Caco-2 (cell line): Measurements from ENCODE around the gene AARS2. TPM values are rescaled to one million over a fixed set of nuclear protein-coding genes. Genes with fewer than 3 reads are reported as not detected.

Experiments
- BruUV-seq: library from RNA; stranded (reverse); fragments of 400-500 nt; replicated peaks from 2 replicates; lab custom pipeline; 2021; lab: Mats Ljungman, UMichigan
- CTCF ChIA-PET: fragments of 300-600 bp; sonication (Branson Sonifier 250); formaldehyde crosslinking; loops from one replicate; lab custom pipeline; 2022; ENCODE audit warnings: antibody characterized with exemption; lab: Charles Lee
- POLR2A ChIA-PET: fragments of 300-600 bp; sonication (Branson Sonifier 250); formaldehyde crosslinking; loops from one replicate; lab custom pipeline; 2022; ENCODE audit warnings: antibody characterized with exemption; lab: Charles Lee
- DNase-seq, 2 experiments: peaks; one replicate each; pipeline versions ENCODE4 v3.0.0 to v3.0.0-alpha.2; 2020 to 2022
- H3K27me3 ChIP-seq: replicated peaks from 2 replicates; pipeline ENCODE4 v1.6.0; 2011; ENCODE audit warnings: low read length; ENCODE audit not compliant: control insufficient read depth, insufficient read depth
- H3K36me3 ChIP-seq: 2 replicates; pipeline ENCODE4 v1.5.1; 2011; ENCODE audit warnings: low read length; ENCODE audit not compliant: control insufficient read depth, insufficient read depth
- H3K4me1 ChIP-seq: fragments of 250-450 bp; sonication (Bioruptor Pico); 2 replicates; pipeline ENCODE4 v1.5.1; 2020; ENCODE audit warnings: mild to moderate bottlenecking
- H3K4me3 ChIP-seq: 2 replicates; pipeline ENCODE4 v1.5.1; 2011; ENCODE audit warnings: low read depth, mild to moderate bottlenecking, control low read depth, low read length
- H3K9me3 ChIP-seq: fragments of 250-450 bp; sonication (Bioruptor Pico); 2 replicates; pipeline ENCODE4 v1.5.1; 2020; ENCODE audit warnings: mild to moderate bottlenecking, moderate library complexity
- H3K27ac Mint-ChIP-seq: one replicate; pipeline ENCODE4 v1.8.0; 2022; ENCODE audit warnings: mixed read lengths; ENCODE audit not compliant: unreplicated experiment
- H3K27me3 Mint-ChIP-seq: one replicate; pipeline ENCODE4 v1.8.0; 2022; ENCODE audit warnings: mixed read lengths; ENCODE audit not compliant: insufficient read depth, unreplicated experiment
- H3K36me3 Mint-ChIP-seq: one replicate; pipeline ENCODE4 v1.8.0; 2022; ENCODE audit warnings: mild to moderate bottlenecking, mixed read lengths; ENCODE audit not compliant: insufficient read depth, unreplicated experiment
- H3K4me1 Mint-ChIP-seq: one replicate; pipeline ENCODE4 v1.8.0; 2022; ENCODE audit warnings: low read depth, mixed read lengths; ENCODE audit not compliant: unreplicated experiment
- H3K4me3 Mint-ChIP-seq: one replicate; pipeline ENCODE4 v1.8.0; 2022; ENCODE audit warnings: mild to moderate bottlenecking, moderate library complexity, mixed read lengths; ENCODE audit not compliant: unreplicated experiment
- H3K9me3 Mint-ChIP-seq: one replicate; pipeline ENCODE4 v1.8.0; 2022; ENCODE audit warnings: mixed read lengths; ENCODE audit not compliant: unreplicated experiment
- CTCF ChIP-seq, 2 experiments: fragments of 200-600 bp in 1 of 2; IDR thresholded peaks; 1 replicate in 1 of 2; 2 replicates in 1 of 2; pipeline versions ENCODE4 v1.5.1 to v1.8.0; 2011 to 2022; ENCODE audit warnings: antibody characterized with exemption in 1 of 2, control low read depth in 1 of 2, inconsistent platforms in 1 of 2, low read depth in 1 of 2, low read length in 1 of 2, mild to moderate bottlenecking in 1 of 2, moderate library complexity in 1 of 2; ENCODE audit not compliant: insufficient read depth in 1 of 2, severe bottlenecking in 1 of 2, unreplicated experiment in 1 of 2
- intact Hi-C: fragments of 100-400 bp; cut with micrococcal nuclease; formaldehyde crosslinking; loops from one replicate; pipeline ENCODE4 v1.10.0; 2022; ENCODE audit not compliant: unreplicated experiment
- total RNA-seq: library from RNA; stranded (reverse); gene quantifications from 2 replicates; pipeline ENCODE4 v1.2.3, GENCODE V29; 2022

AARS2 gene
- total RNA-seq, 1 experiment from 2014 or later: 20.5 TPM

- no peak for TF ChIP-seq CTCF (IDR thresholded peaks at IDR 0.05; ENCODE audit: insufficient read depth in 1 of 2, low read depth in 1 of 2, low read length in 1 of 2, severe bottlenecking in 1 of 2, unreplicated experiment in 1 of 2)
- Mint-ChIP-seq H3K27ac (no peak overlapping the region), H3K4me3 (no peak overlapping the region), H3K4me1 (no peaks in the 10 kb centered on the region), H3K36me3 (no peaks in the 10 kb centered on the region), H3K27me3 (peaks cover 10% of the 10 kb centered on the region), H3K9me3 (no peaks in the 10 kb centered on the region)
- H3K9me3 ChIP-seq: no peaks in the 10 kb centered on the region
- no peaks in the 10 kb centered on the region for H3K36me3 ChIP-seq
- intact Hi-C loops: no loop called here
- H3K27me3 ChIP-seq: no peaks in the 10 kb centered on the region
- ChIA-PET POLR2A (no interaction called here), CTCF (interaction anchor here (1.5 to 1.8 kb wide), 2 partner anchors 65 to 67 kb away, joined by 3 to 10 read pairs; partner anchors contain the start of gene TMEM151B)
- H3K4me1 ChIP-seq: no peaks in the 10 kb centered on the region
- DNase-seq: no peak
- no TSS peak for BruUV-seq
- no peak overlapping the region for H3K4me3 ChIP-seq
These were observed 22.5 kb upstream of the AARS2 start for GRCh38 chr6:44335631-44336030.

- intact Hi-C loops: no loop called here
- CTCF ChIA-PET: no interaction called here
These were observed 20.8 kb upstream of the AARS2 start for GRCh38 chr6:44333942-44334341.

GRCh38 chr6:44333273-44333919 lies 20.2 kb upstream of the AARS2 start:
- intact Hi-C loops: no loop called here
- no TSS peak for BruUV-seq
- TF ChIP-seq CTCF (IDR thresholded peaks at IDR 0.05; ENCODE audit: insufficient read depth in 1 of 2, low read depth in 1 of 2, low read length in 1 of 2, severe bottlenecking in 1 of 2, unreplicated experiment in 1 of 2): no peak
- no peaks in the 10 kb centered on the region for H3K4me1 Mint-ChIP-seq
- Histone ChIP-seq H3K36me3 (no peaks in the 10 kb centered on the region), H3K27me3 (no peaks in the 10 kb centered on the region), H3K4me3 (no peak overlapping the region), H3K4me1 (no peaks in the 10 kb centered on the region), H3K9me3 (no peaks in the 10 kb centered on the region)
- no peaks in the 10 kb centered on the region for H3K9me3 Mint-ChIP-seq
- ChIA-PET POLR2A (no interaction called here), CTCF (no interaction called here)
- no peak overlapping the region for H3K27ac Mint-ChIP-seq
- H3K27me3 Mint-ChIP-seq: peaks cover 10% of the 10 kb centered on the region
- DNase-seq: no peak
- no peaks in the 10 kb centered on the region for H3K36me3 Mint-ChIP-seq
- H3K4me3 Mint-ChIP-seq: no peak overlapping the region

More at GRCh38 chr6:44333942-44334341, 20.8 kb upstream of the AARS2 start:
- BruUV-seq: no TSS peak
- Histone ChIP-seq H3K4me1 (no peaks in the 10 kb centered on the region), H3K4me3 (no peak overlapping the region), H3K9me3 (no peaks in the 10 kb centered on the region), H3K27me3 (no peaks in the 10 kb centered on the region), H3K36me3 (no peaks in the 10 kb centered on the region)
- no peak for DNase-seq
- no peak for TF ChIP-seq CTCF (IDR thresholded peaks at IDR 0.05; ENCODE audit: insufficient read depth in 1 of 2, low read depth in 1 of 2, low read length in 1 of 2, severe bottlenecking in 1 of 2, unreplicated experiment in 1 of 2)
- Mint-ChIP-seq H3K9me3 (no peaks in the 10 kb centered on the region), H3K27me3 (peaks cover 10% of the 10 kb centered on the region), H3K27ac (no peak overlapping the region), H3K36me3 (no peaks in the 10 kb centered on the region), H3K4me1 (no peaks in the 10 kb centered on the region), H3K4me3 (no peak overlapping the region)
- POLR2A ChIA-PET: no interaction called here
